Esophagus muscularis mucosa (tissue), 3 donors: ENCODE results near the gene SERPINB1.

Experiments used
- CTCF ChIP-seq, 3 experiments: fragments of 200-600 bp in 2 of 3; fragments of 450-650 bp in 1 of 3; sonication (generic) in 2 of 3; IDR thresholded peaks; one replicate each; pipeline ENCODE4 v1.5.1; 2017 to 2019; ENCODE audit warnings: antibody characterized with exemption in 3 of 3, mild to moderate bottlenecking in 2 of 3, moderate library complexity in 1 of 3
- POLR2A ChIP-seq: fragments of 450-650 bp; IDR thresholded peaks from one replicate; pipeline ENCODE4 v1.6.1; 2017; ENCODE audit warnings: antibody characterized with exemption, moderate library complexity, mild to moderate bottlenecking, low read depth
- POLR2AphosphoS5 ChIP-seq, 2 donors: sonication (generic); formaldehyde crosslinking; IDR thresholded peaks; one replicate each; pipeline ENCODE4 v1.6.1; 2017; ENCODE audit warnings: antibody characterized with exemption in 2 of 2

GRCh38 chr6:2817903-2818443 is 23.7 kb downstream of the SERPINB1 start:
- no peak for TF ChIP-seq CTCF (IDR thresholded peaks at IDR 0.05)
- TF ChIP-seq POLR2A, result no peak
- TF ChIP-seq POLR2AphosphoS5 (IDR thresholded peaks at IDR 0.05), result no peak
